Vagina (tissue), 2 donors: Measurements from ENCODE around the gene IGSF9. TPM values are rescaled to one million over a fixed set of nuclear protein-coding genes. Genes with fewer than 3 reads are reported as not detected.

ENCODE experiments used
- DNase-seq, 2 donors: peaks; one replicate each; pipeline ENCODE4 v3.0.0-alpha.2; 2017; ENCODE audit errors: extremely low spot score in 2 of 2
- H3K27ac ChIP-seq: fragments of 200-600 bp; sonication (generic); one replicate; pipeline ENCODE4 v1.5.1; 2019
- H3K27me3 ChIP-seq: fragments of 200-600 bp; sonication (generic); one replicate; pipeline ENCODE4 v1.5.1; 2019
- H3K36me3 ChIP-seq, 2 donors: fragments of 200-600 bp; sonication (generic); one replicate each; pipeline ENCODE4 v1.5.1; 2017 to 2019
- H3K4me1 ChIP-seq: fragments of 200-600 bp; sonication (generic); one replicate; pipeline ENCODE4 v1.5.1; 2019
- H3K4me3 ChIP-seq, 2 donors: fragments of 200-600 bp; sonication (generic); 1 replicate in 1 of 2; 2 replicates in 1 of 2; pipeline ENCODE4 v1.5.1; 2016 to 2019
- H3K9me3 ChIP-seq: fragments of 200-600 bp; sonication (generic); one replicate; pipeline ENCODE4 v1.5.1; 2019
- POLR2A ChIP-seq, 2 donors: fragments of 450-650 bp; IDR thresholded peaks; one replicate each; pipeline ENCODE4 v1.6.1; 2017; ENCODE audit warnings: antibody characterized with exemption in 2 of 2, mild to moderate bottlenecking in 2 of 2, moderate library complexity in 2 of 2
- POLR2AphosphoS5 ChIP-seq, 2 donors: sonication (generic); formaldehyde crosslinking; IDR thresholded peaks; one replicate each; pipeline ENCODE4 v1.9.0; 2017; ENCODE audit warnings: antibody characterized with exemption in 2 of 2, mild to moderate bottlenecking in 2 of 2, low read depth in 1 of 2; ENCODE audit not compliant: insufficient read depth in 1 of 2
- intact Hi-C: fragments of 100-400 bp; cut with DNase I; formaldehyde crosslinking; loops from one replicate; pipeline ENCODE4 v1.15.1; 2023
- total RNA-seq: library from RNA; depleted of rRNA; stranded (reverse); fragments of >200 nt; gene quantifications from one replicate; pipeline ENCODE4 v1.2.3, GENCODE V29; 2016
- TF ChIP-seq, protein P1 (sequence below), 3 experiments: fragments of 450-650 bp in 2 of 3; fragments of 200-600 bp in 1 of 3; sonication (generic) in 1 of 3; IDR thresholded peaks; one replicate each; pipeline ENCODE4 v1.5.1; 2017 to 2019; ENCODE audit warnings: antibody characterized with exemption in 3 of 3, mild to moderate bottlenecking in 2 of 3, moderate library complexity in 2 of 3

Gene IGSF9
- total RNA-seq, 1 donor from 2014 or later = 5.6 TPM

DNA sequence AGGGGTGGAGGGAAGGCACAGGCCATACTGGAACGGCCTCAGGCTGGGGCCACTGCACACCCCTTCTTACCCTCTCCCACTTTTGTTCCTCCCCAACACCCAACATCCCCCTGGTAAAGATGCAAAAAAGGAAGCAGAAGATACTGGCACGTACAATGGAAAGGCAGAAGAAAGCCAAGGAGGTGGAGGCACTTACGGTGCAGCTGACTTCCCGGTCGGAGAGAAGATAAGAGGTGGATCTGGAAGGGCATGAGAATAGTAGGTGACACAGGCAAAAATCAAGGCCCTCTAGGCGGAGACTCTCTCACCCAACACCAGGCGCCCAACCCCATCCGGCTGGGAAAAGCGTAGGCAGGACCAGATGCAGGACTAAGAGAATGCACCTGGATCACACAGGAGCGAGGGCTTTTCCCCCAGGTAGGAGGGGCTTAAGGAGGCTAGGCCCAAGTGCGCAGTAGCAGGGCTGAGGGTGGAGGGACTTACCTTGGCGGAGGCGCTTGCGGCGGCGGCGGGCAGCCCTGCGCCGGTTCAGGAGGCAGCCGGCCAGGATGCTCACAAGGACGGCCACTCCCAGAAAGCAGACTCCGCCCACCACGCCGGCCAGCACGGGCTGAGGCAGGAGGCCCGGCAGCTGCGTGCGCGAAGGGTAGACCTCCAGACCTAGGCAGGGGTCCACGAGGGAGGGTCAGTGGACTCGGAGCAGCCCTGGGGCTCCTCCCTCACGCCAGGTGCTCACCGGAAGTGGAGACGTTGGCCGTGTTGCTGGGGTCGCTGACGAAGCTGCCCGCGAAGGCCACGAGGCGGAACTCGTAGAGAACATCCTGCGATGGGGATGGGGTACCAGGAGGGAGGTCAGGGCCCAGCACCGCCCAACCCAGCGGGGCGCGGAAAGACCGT lies 16.0 kb downstream of the IGSF9 start:
- Histone ChIP-seq H3K4me1 (peaks cover 25% of the 10 kb centered on the region), H3K4me3 (no peak overlapping the region), H3K36me3 (no peaks in the 10 kb centered on the region), H3K27me3 (no peaks in the 10 kb centered on the region), H3K9me3 (no peaks in the 10 kb centered on the region), H3K27ac (no peak overlapping the region)
- intact Hi-C loops = loop anchor here (5.0 to 10.0 kb wide), 2 partner anchors 72 to 165 kb away; partner anchors contain the start of gene IGSF8
- no peak for DNase-seq
- no peak for TF ChIP-seq POLR2A (IDR thresholded peaks at IDR 0.05)
- TF ChIP-seq, protein P1, sequence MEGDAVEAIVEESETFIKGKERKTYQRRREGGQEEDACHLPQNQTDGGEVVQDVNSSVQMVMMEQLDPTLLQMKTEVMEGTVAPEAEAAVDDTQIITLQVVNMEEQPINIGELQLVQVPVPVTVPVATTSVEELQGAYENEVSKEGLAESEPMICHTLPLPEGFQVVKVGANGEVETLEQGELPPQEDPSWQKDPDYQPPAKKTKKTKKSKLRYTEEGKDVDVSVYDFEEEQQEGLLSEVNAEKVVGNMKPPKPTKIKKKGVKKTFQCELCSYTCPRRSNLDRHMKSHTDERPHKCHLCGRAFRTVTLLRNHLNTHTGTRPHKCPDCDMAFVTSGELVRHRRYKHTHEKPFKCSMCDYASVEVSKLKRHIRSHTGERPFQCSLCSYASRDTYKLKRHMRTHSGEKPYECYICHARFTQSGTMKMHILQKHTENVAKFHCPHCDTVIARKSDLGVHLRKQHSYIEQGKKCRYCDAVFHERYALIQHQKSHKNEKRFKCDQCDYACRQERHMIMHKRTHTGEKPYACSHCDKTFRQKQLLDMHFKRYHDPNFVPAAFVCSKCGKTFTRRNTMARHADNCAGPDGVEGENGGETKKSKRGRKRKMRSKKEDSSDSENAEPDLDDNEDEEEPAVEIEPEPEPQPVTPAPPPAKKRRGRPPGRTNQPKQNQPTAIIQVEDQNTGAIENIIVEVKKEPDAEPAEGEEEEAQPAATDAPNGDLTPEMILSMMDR (IDR thresholded peaks at IDR 0.05) = no peak
- peak in 1 of 2 donors; percentile 16 for TF ChIP-seq POLR2AphosphoS5 (IDR thresholded peaks at IDR 0.05; ENCODE audit: insufficient read depth in 1 of 2, low read depth in 1 of 2)

DNA sequence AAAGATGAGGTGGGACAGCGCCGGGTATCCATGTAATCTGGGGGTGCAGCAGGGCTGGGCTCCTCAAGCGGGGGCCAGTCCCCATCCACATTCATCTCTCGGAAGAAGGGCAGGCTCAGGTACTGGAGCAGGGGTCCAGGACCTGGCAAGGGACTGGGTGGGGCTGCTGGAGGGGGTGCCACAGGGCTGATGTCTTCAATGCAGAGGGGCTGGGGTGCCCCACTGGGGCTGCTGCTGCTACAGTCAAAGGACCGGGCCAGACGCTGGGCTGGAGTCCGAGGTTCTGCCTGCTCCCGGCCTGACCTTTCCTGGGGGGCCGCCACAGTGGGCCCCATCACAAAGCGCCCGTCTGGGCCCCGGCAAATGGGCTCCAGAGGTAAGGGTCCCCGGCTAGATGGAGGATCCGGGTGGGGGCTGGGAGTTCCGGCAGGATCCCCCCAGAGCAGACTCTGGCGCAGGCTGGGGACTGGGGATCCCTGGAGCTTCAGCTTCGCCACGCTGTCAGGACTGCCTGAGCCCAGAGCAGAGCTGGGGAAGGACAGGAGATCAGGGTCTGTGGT lies 16.8 kb downstream of the IGSF9 start:
- Histone ChIP-seq H3K27me3 (no peaks in the 10 kb centered on the region), H3K4me3 (no peak overlapping the region), H3K27ac (no peak overlapping the region), H3K4me1 (peaks cover 31% of the 10 kb centered on the region), H3K9me3 (no peaks in the 10 kb centered on the region), H3K36me3 (no peaks in the 10 kb centered on the region)
- TF ChIP-seq POLR2AphosphoS5 (IDR thresholded peaks at IDR 0.05; ENCODE audit: insufficient read depth in 1 of 2, low read depth in 1 of 2) (no peak), POLR2A (IDR thresholded peaks at IDR 0.05) (no peak)
- TF ChIP-seq, protein P1 (IDR thresholded peaks at IDR 0.05) = no peak
- intact Hi-C loops = loop anchor here (5.0 to 10.0 kb wide), 2 partner anchors 71 to 166 kb away; partner anchors contain the start of gene IGSF8
- DNase-seq = no peak

DNA sequence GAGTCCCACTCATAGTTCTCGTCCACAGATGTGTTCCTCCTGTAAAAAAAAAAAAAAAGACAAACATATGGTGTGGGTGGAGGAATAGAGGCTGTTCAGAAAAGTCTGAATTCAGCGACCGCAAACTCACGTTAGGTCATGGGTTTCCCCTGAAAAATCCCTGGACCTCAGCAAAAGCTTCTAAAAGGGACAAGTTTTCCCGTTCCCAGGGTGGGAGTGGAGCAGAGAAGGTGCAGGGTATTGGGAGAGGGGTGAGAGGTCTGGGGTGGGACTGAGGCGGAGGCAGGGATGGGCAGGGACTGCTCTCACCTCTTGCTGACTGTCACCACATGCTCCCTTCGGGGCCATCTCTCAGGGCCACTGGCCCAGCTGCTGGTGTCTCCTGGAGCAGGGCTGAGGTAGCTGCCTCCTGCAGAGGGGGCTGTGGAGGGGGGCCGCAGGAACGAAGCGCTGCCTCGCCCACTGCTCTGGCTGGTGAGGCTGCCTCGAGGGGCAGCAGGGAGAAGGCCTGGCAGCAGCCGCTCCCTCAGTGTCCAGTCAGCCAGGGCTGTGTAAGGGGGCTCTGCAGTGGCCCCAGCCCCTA lies 17.5 kb downstream of the IGSF9 start:
- Histone ChIP-seq H3K27ac (no peak overlapping the region), H3K4me1 (peaks cover 34% of the 10 kb centered on the region), H3K4me3 (no peak overlapping the region), H3K36me3 (no peaks in the 10 kb centered on the region), H3K9me3 (no peaks in the 10 kb centered on the region), H3K27me3 (no peaks in the 10 kb centered on the region)
- DNase-seq = no peak
- TF ChIP-seq, protein P1 (IDR thresholded peaks at IDR 0.05) = no peak
- TF ChIP-seq POLR2A (IDR thresholded peaks at IDR 0.05) (no peak), POLR2AphosphoS5 (IDR thresholded peaks at IDR 0.05; ENCODE audit: insufficient read depth in 1 of 2, low read depth in 1 of 2) (no peak)
- intact Hi-C loops = loop anchor here (5.0 to 10.0 kb wide), 2 partner anchors 71 to 167 kb away; partner anchors contain the start of gene IGSF8

DNA sequence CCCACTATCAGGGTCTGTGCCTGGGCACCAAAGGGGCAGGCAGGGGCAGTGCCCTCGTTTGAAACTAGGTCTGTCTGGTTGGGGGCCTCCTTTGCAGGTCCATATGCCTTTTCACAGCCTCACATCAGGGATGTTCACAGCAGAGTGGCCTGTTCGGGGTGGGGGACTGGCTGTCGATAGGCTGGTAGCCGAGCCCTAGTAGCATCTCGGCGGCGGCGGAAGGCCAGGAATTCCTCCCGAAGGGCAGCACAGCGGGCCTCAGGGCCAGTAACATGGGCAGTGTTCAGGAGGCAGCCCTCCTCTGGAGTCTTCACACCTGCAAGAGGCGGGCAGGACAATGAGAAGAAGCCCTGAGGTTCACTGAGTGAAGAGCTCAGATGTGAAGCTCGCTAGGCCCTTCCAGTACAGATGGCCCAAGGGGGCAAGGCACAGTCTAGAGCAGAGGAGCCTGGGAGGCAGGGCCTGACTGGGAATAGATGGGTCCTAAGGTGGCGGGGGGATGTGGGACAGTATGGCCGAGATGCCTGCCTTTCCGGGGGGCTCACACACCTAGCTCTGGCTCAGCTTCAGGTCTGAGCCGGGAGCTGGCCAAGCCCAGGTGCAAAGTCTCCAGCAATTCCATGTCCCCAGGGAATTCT lies 18.1 kb downstream of the IGSF9 start:
- intact Hi-C loops = loop anchor here (5.0 to 10.0 kb wide), 2 partner anchors 70 to 167 kb away; partner anchors contain the start of gene IGSF8
- TF ChIP-seq POLR2AphosphoS5 (IDR thresholded peaks at IDR 0.05; ENCODE audit: insufficient read depth in 1 of 2, low read depth in 1 of 2) (no peak), POLR2A (IDR thresholded peaks at IDR 0.05) (no peak)
- TF ChIP-seq, protein P1 (IDR thresholded peaks at IDR 0.05) = no peak
- Histone ChIP-seq H3K36me3 (no peaks in the 10 kb centered on the region), H3K27ac (no peak overlapping the region), H3K27me3 (no peaks in the 10 kb centered on the region), H3K9me3 (no peaks in the 10 kb centered on the region), H3K4me3 (no peak overlapping the region), H3K4me1 (peaks cover 34% of the 10 kb centered on the region)
- no peak for DNase-seq
